ENCODE results near the gene RAP1A. TPM values are rescaled to one million over a fixed set of nuclear protein-coding genes. Genes with fewer than 3 reads are reported as not detected.

Gene RAP1A
- total and polyA plus RNA-seq, 3 donors from 2014 or later: 20.8 to 42.8 (median 27.6) TPM

- no peaks in the 10 kb centered on the region for H3K4me1 ChIP-seq
- intact Hi-C loops (cut with DNase I; ENCODE audit: low total_unique reads): no loop called here
Measured at GRCh38 chr1:111644506-111644905, 24.9 kb downstream of the RAP1A start.

GRCh38 chr1:111647736-111648135 lies 28.1 kb downstream of the RAP1A start:
- no peak for TF ChIP-seq POLR2A (IDR thresholded peaks at IDR 0.05)
- TF ChIP-seq CTCF (IDR thresholded peaks at IDR 0.05): no peak
- 92 to 97% methylated on average over 1 of the region's 1 CpG for WGBS, 2 donors
- Histone ChIP-seq H3K27me3 (no peaks in the 10 kb centered on the region), H3K9me3 (no peaks in the 10 kb centered on the region), H3K4me3 (no peak overlapping the region), H3K36me3 (ENCODE audit: low read depth, missing control alignments) (no peaks in the 10 kb centered on the region), H3K27ac (no peak overlapping the region), H3K4me1 (no peaks in the 10 kb centered on the region)
- intact Hi-C loops (cut with DNase I; ENCODE audit: low total_unique reads): no loop called here
- DNase-seq: no peak

More at GRCh38 chr1:111644506-111644905, 24.9 kb downstream of the RAP1A start:
- H3K27ac ChIP-seq: no peak overlapping the region
- no peaks in the 10 kb centered on the region for H3K27me3 ChIP-seq
- no peaks in the 10 kb centered on the region for H3K9me3 ChIP-seq
- H3K4me3 ChIP-seq: no peak overlapping the region
- H3K36me3 ChIP-seq (ENCODE audit: low read depth, missing control alignments): no peaks in the 10 kb centered on the region
- TF ChIP-seq POLR2A (IDR thresholded peaks at IDR 0.05) (no peak), CTCF (IDR thresholded peaks at IDR 0.05) (no peak)
- DNase-seq: no peak
- 76 to 80% methylated on average over 1 of the region's 1 CpG for WGBS, 2 donors

GRCh38 chr1:111648806-111649205 lies 29.2 kb downstream of the RAP1A start:
- intact Hi-C loops (cut with DNase I; ENCODE audit: low total_unique reads): no loop called here

GRCh38 chr1:111649227-111649626 lies 29.6 kb downstream of the RAP1A start:
- no peak overlapping the region for H3K27ac ChIP-seq
- H3K4me3 ChIP-seq: no peak overlapping the region
- no peaks in the 10 kb centered on the region for H3K9me3 ChIP-seq
- 77 to 82% methylated on average over 8 to 10 of the region's 10 CpGs for WGBS, 2 donors
- no peaks in the 10 kb centered on the region for H3K4me1 ChIP-seq
- DNase-seq: no peak
- no peaks in the 10 kb centered on the region for H3K27me3 ChIP-seq
- TF ChIP-seq CTCF (IDR thresholded peaks at IDR 0.05) (no peak), POLR2A (IDR thresholded peaks at IDR 0.05) (no peak)
- H3K36me3 ChIP-seq (ENCODE audit: low read depth, missing control alignments): no peaks in the 10 kb centered on the region
- intact Hi-C loops (cut with DNase I; ENCODE audit: low total_unique reads): no loop called here

More at GRCh38 chr1:111648806-111649205, 29.2 kb downstream of the RAP1A start:
- no peaks in the 10 kb centered on the region for H3K9me3 ChIP-seq
- H3K27ac ChIP-seq: no peak overlapping the region
- DNase-seq: peak; percentile 67
- no peaks in the 10 kb centered on the region for H3K4me1 ChIP-seq
- no peaks in the 10 kb centered on the region for H3K36me3 ChIP-seq (ENCODE audit: low read depth, missing control alignments)
- 69 to 78% methylated on average over 6 to 7 of the region's 7 CpGs for WGBS, 2 donors
- no peaks in the 10 kb centered on the region for H3K27me3 ChIP-seq
- TF ChIP-seq POLR2A (IDR thresholded peaks at IDR 0.05) (no peak), CTCF (IDR thresholded peaks at IDR 0.05) (no peak)
- H3K4me3 ChIP-seq: no peak overlapping the region

GRCh38 chr1:111649648-111650047 lies 30.1 kb downstream of the RAP1A start:
- 73 to 84% methylated on average over 1 of the region's 1 CpG for WGBS, 2 donors
- Histone ChIP-seq H3K9me3 (no peaks in the 10 kb centered on the region), H3K4me3 (no peak overlapping the region), H3K27me3 (no peaks in the 10 kb centered on the region), H3K4me1 (no peaks in the 10 kb centered on the region), H3K36me3 (ENCODE audit: low read depth, missing control alignments) (no peaks in the 10 kb centered on the region), H3K27ac (no peak overlapping the region)
- DNase-seq: no peak
- TF ChIP-seq POLR2A (IDR thresholded peaks at IDR 0.05) (no peak), CTCF (IDR thresholded peaks at IDR 0.05) (no peak)
- intact Hi-C loops (cut with DNase I; ENCODE audit: low total_unique reads): no loop called here

All from testis (tissue), 3 donors.